ENCODE data around the gene NELL2.

DNA sequence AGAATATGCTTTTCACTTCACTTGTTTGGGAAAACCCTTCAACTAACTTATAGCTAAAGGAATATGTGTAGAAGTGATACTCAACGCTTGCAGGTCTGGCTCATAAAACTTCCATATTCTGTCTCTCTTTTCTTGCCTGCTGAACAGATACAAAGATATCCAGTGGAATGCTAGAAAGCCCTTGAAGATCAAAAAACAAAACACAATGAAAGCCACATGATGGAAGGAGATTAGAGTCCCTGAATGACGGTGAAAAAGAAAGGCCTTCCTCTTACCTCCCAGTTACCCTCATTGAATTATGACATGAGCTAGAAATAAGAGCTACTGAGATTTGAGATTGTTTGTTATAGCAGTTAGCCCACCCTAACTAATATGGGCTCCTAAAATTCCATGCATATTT, 28.2 kb upstream of the NELL2 start:
- TF ChIP-seq, protein P1, sequence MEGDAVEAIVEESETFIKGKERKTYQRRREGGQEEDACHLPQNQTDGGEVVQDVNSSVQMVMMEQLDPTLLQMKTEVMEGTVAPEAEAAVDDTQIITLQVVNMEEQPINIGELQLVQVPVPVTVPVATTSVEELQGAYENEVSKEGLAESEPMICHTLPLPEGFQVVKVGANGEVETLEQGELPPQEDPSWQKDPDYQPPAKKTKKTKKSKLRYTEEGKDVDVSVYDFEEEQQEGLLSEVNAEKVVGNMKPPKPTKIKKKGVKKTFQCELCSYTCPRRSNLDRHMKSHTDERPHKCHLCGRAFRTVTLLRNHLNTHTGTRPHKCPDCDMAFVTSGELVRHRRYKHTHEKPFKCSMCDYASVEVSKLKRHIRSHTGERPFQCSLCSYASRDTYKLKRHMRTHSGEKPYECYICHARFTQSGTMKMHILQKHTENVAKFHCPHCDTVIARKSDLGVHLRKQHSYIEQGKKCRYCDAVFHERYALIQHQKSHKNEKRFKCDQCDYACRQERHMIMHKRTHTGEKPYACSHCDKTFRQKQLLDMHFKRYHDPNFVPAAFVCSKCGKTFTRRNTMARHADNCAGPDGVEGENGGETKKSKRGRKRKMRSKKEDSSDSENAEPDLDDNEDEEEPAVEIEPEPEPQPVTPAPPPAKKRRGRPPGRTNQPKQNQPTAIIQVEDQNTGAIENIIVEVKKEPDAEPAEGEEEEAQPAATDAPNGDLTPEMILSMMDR (conservative IDR thresholded peaks at IDR 0.05; ENCODE audit: low read depth, low read length): no peak
- TF ChIP-seq EZH2phosphoT487 (IDR thresholded peaks at IDR 0.05; ENCODE audit: borderline replicate concordance, low read length): no peak
